Fibroblast of lung (primary cell): ENCODE measurements around the gene S100A9. TPM values are rescaled to one million over a fixed set of nuclear protein-coding genes. Genes with fewer than 3 reads are reported as not detected.

Experiments used
- DNase-seq, 2 donors: peaks; one replicate each; pipeline versions ENCODE4 v3.0.0 to v3.0.0-alpha.2; 2010; ENCODE audit warnings: low read depth in 2 of 2
- H2AFZ ChIP-seq: 2 replicates; pipeline ENCODE4 v1.5.1; 2012; ENCODE audit warnings: low read length, control low read depth, inconsistent platforms
- H3K27ac ChIP-seq: 2 replicates; pipeline ENCODE4 v1.5.1; 2011; ENCODE audit warnings: low read length, control low read depth; ENCODE audit not compliant: insufficient read depth
- H3K27me3 ChIP-seq: 2 replicates; pipeline ENCODE4 v1.5.1; 2011; ENCODE audit warnings: mild to moderate bottlenecking, low read length; ENCODE audit not compliant: control insufficient read depth, insufficient read depth
- H3K36me3 ChIP-seq: 2 replicates; pipeline ENCODE4 v1.5.1; 2011; ENCODE audit warnings: low read length; ENCODE audit not compliant: control insufficient read depth, insufficient read depth
- H3K4me1 ChIP-seq: 2 replicates; pipeline ENCODE4 v1.5.1; 2011; ENCODE audit warnings: low read length; ENCODE audit not compliant: control insufficient read depth, insufficient read depth; ENCODE audit errors: extremely low read depth
- H3K4me2 ChIP-seq: 2 replicates; pipeline ENCODE4 v1.5.1; 2011; ENCODE audit warnings: low read length, control low read depth; ENCODE audit not compliant: insufficient read depth; ENCODE audit errors: extremely low read depth
- H3K4me3 ChIP-seq, 4 experiments: fragments of 200-600 bp in 1 of 4; sonication (generic) in 1 of 4; replicated peaks in 1 of 4; 2 replicates each; pipeline ENCODE4 v1.5.1; 2011 to 2016; ENCODE audit warnings: low read length in 4 of 4, low read depth in 3 of 4, mild to moderate bottlenecking in 3 of 4, control low read depth in 2 of 4, inconsistent platforms in 1 of 4, mixed read lengths in 1 of 4; ENCODE audit not compliant: insufficient read depth in 1 of 4; ENCODE audit errors: control extremely low read depth in 1 of 4
- H3K79me2 ChIP-seq: 2 replicates; pipeline ENCODE4 v1.5.1; 2012; ENCODE audit warnings: mild to moderate bottlenecking, low read length, inconsistent platforms; ENCODE audit not compliant: control insufficient read depth, insufficient read depth
- H3K9ac ChIP-seq: 2 replicates; pipeline ENCODE4 v1.5.1; 2011; ENCODE audit warnings: mild to moderate bottlenecking, low read length, control low read depth; ENCODE audit not compliant: insufficient read depth
- H3K9me3 ChIP-seq: 2 replicates; pipeline ENCODE4 v1.5.1; 2012; ENCODE audit warnings: low read depth, low read length; ENCODE audit not compliant: control insufficient read depth, insufficient read depth
- H4K20me1 ChIP-seq: 2 replicates; pipeline ENCODE4 v1.5.1; 2011; ENCODE audit warnings: low read length; ENCODE audit not compliant: control insufficient read depth, insufficient read depth; ENCODE audit errors: extremely low read depth
- CTCF ChIP-seq, 2 donors: IDR thresholded peaks in 1 of 2; conservative IDR thresholded peaks in 1 of 2; 1 replicate in 1 of 2; 2 replicates in 1 of 2; pipeline ENCODE4 v1.5.1; 2011 to 2012; ENCODE audit warnings: low read length in 2 of 2, control low read depth in 1 of 2, inconsistent platforms in 1 of 2, low read depth in 1 of 2, mild to moderate bottlenecking in 1 of 2
- EZH2 ChIP-seq: IDR thresholded peaks from 2 replicates; pipeline ENCODE4 v1.5.1; 2012; ENCODE audit warnings: low read length, control low read depth, mild to moderate bottlenecking; ENCODE audit errors: missing control alignments
- polyA plus RNA-seq, 2 donors: library from polyadenylated mRNA; depleted of rRNA in 1 of 2; stranded (reverse) in 1 of 2; unstranded in 1 of 2; fragments of >200 nt; gene quantifications; 2 replicates each; pipeline ENCODE4 v1.2.1, GENCODE V29; 2011 to 2012; ENCODE audit warnings: missing spikeins in 1 of 2
- total RNA-seq: library from RNA; depleted of rRNA; stranded (reverse); fragments of >200 nt; gene quantifications from 2 replicates; pipeline ENCODE4 v1.2.1, GENCODE V29; 2014

S100A9 gene
- total and polyA plus RNA-seq, 2 donors (not counting 1 experiment from before 2014, with no cell fraction given) = not detected

GRCh38 chr1:153397924-153398651 is 40.4 kb downstream of the S100A9 start:
- H3K27me3 ChIP-seq = peaks cover 4% of the 10 kb centered on the region

DNA sequence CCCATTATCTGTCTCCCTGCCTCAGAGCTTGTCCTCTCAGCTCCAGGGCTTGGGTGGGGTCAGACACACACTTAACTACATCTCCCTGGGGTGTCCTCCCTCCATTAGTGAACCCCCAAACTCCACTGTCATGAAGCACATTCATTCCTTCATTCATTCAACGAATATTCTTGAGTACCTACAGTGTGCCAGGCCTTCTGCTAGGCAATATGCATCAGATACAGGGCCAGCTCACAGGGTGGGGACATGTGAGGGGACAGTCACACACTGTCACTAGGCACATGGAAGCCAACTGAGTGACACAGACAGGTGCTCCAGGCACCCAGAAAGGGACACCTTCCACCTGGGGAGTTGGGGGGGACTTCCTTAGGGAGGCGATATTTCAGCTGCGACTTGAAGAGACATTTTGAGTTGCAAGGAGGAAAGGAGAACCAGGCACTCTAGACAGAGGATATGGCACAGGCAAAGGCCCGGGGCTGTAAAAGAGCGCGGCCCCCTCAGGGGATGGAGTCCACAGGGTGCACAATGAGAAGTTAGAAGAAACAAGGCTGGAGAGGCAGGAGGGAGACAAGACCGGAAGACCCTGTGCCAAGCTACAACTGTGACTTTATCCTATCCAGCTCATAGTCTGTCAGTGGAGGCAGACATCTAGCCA is 41.9 kb downstream of the S100A9 start:
- H3K4me3 ChIP-seq = no peak overlapping the region
- H3K4me2 ChIP-seq = no peak overlapping the region
- no peak for DNase-seq
- TF ChIP-seq CTCF (conservative IDR thresholded peaks at IDR 0.05 in 1 of 2, IDR thresholded peaks at IDR 0.05 in 1 of 2; ENCODE audit: low read depth in 1 of 2, low read length in 2 of 2) = no peak
- no peaks in the 10 kb centered on the region for H4K20me1 ChIP-seq
- H2AFZ ChIP-seq = no peak overlapping the region
- H3K9me3 ChIP-seq = no peaks in the 10 kb centered on the region
- no peaks in the 10 kb centered on the region for H3K36me3 ChIP-seq
- peaks cover 4% of the 10 kb centered on the region for H3K27me3 ChIP-seq
- H3K27ac ChIP-seq = no peak overlapping the region
- H3K9ac ChIP-seq = no peak overlapping the region
- H3K4me1 ChIP-seq = no peaks in the 10 kb centered on the region
- H3K79me2 ChIP-seq = no peaks in the 10 kb centered on the region

More at GRCh38 chr1:153397924-153398651, 40.4 kb downstream of the S100A9 start:
- no peak for DNase-seq
- Histone ChIP-seq H3K79me2 (no peaks in the 10 kb centered on the region), H3K4me2 (no peak overlapping the region), H3K4me3 (no peak overlapping the region), H3K27ac (no peak overlapping the region), H3K9me3 (no peaks in the 10 kb centered on the region), H3K4me1 (no peaks in the 10 kb centered on the region), H4K20me1 (no peaks in the 10 kb centered on the region), H2AFZ (no peak overlapping the region), H3K36me3 (no peaks in the 10 kb centered on the region), H3K9ac (no peak overlapping the region)
- TF ChIP-seq CTCF (conservative IDR thresholded peaks at IDR 0.05 in 1 of 2, IDR thresholded peaks at IDR 0.05 in 1 of 2; ENCODE audit: low read depth in 1 of 2, low read length in 2 of 2) (no peak), EZH2 (no peak)

GRCh38 chr1:153400244-153400643 is 42.6 kb downstream of the S100A9 start:
- H3K4me3 ChIP-seq = no peak overlapping the region
- no peak overlapping the region for H3K9ac ChIP-seq
- H3K4me2 ChIP-seq = no peak overlapping the region
- H3K4me1 ChIP-seq = no peaks in the 10 kb centered on the region
- H2AFZ ChIP-seq = no peak overlapping the region
- H4K20me1 ChIP-seq = no peaks in the 10 kb centered on the region
- H3K36me3 ChIP-seq = no peaks in the 10 kb centered on the region
- H3K27me3 ChIP-seq = peaks cover 3% of the 10 kb centered on the region
- TF ChIP-seq EZH2 (no peak), CTCF (conservative IDR thresholded peaks at IDR 0.05 in 1 of 2, IDR thresholded peaks at IDR 0.05 in 1 of 2; ENCODE audit: low read depth in 1 of 2, low read length in 2 of 2) (peak; percentile 25 to 37)
- no peak overlapping the region for H3K27ac ChIP-seq
- H3K9me3 ChIP-seq = no peaks in the 10 kb centered on the region
- no peaks in the 10 kb centered on the region for H3K79me2 ChIP-seq
- peak in 1 of 2 donors; percentile 1 for DNase-seq
